GM03348 (cell line): ENCODE measurements around the gene NR6A1.

Source experiments
- DNase-seq: peaks from one replicate; pipeline ENCODE4 v3.0.0; 2012; ENCODE audit warnings: low spot score

The NR6A1 gene

GRCh38 chr9:124526174-124526573 is 244.9 kb downstream of the NR6A1 start:
- DNase-seq: no peak

- DNase-seq: no peak
Observed at GRCh38 chr9:124522121-124523098, 248.7 kb downstream of the NR6A1 start.

- DNase-seq: no peak
Observed at GRCh38 chr9:124521142-124521541, 250.0 kb downstream of the NR6A1 start.

GRCh38 chr9:124520206-124520596 is 250.9 kb downstream of the NR6A1 start:
- DNase-seq: no peak

GRCh38 chr9:124518116-124518515 is 253.0 kb downstream of the NR6A1 start:
- DNase-seq: no peak

GRCh38 chr9:124517600-124517999 is 253.5 kb downstream of the NR6A1 start:
- DNase-seq: no peak

GRCh38 chr9:124514874-124515273 is 256.2 kb downstream of the NR6A1 start:
- no peak for DNase-seq

- no peak for DNase-seq
Observed at GRCh38 chr9:124514125-124514524, 257.0 kb downstream of the NR6A1 start.

GRCh38 chr9:124513376-124513994 is 257.6 kb downstream of the NR6A1 start:
- DNase-seq: no peak

- no peak for DNase-seq
Observed at GRCh38 chr9:124512806-124513204, 258.3 kb downstream of the NR6A1 start.

GRCh38 chr9:124511891-124512805 is 259.0 kb downstream of the NR6A1 start:
- DNase-seq: no peak

GRCh38 chr9:124511426-124511840 is 259.7 kb downstream of the NR6A1 start:
- no peak for DNase-seq

- DNase-seq: no peak
Observed at GRCh38 chr9:124510650-124511425, 260.3 kb downstream of the NR6A1 start.

- DNase-seq: no peak
Observed at GRCh38 chr9:124507880-124508423, 263.2 kb downstream of the NR6A1 start.

- no peak for DNase-seq
Observed at GRCh38 chr9:124506931-124507879, 263.9 kb downstream of the NR6A1 start, which contains the start of gene NR5A1. Gene NR5A1, minus strand, starts transcription at chr9:124507399. Its CDS starts 4,004 bp downstream, at chr9:124503395.

- no peak for DNase-seq
Observed at GRCh38 chr9:124506433-124506832, 264.7 kb downstream of the NR6A1 start.

GRCh38 chr9:124505901-124506346 is 265.2 kb downstream of the NR6A1 start:
- DNase-seq: no peak

- no peak for DNase-seq
Observed at GRCh38 chr9:124505006-124505900, 265.9 kb downstream of the NR6A1 start.
